D721Med (cell line): ENCODE data around the gene TMEM45B.
"Not testable (repeated sequence)": the region's sequence is repeated elsewhere in the genome, so short reads cannot be mapped to it uniquely, and the experiment has no call there.

ENCODE experiments used
- DNase-seq: peaks from one replicate; pipeline ENCODE4 v3.0.0; 2011; ENCODE audit warnings: low spot score; ENCODE audit not compliant: insufficient read length
- FAIRE-seq: peaks from 2 replicates; lab custom pipeline; 2011; peaks lifted over from hg19 to GRCh38; lab: Jason Lieb, UNC
- TF ChIP-seq, protein P1 (sequence below): IDR thresholded peaks from 2 replicates; pipeline ENCODE4 v1.5.1; 2012; ENCODE audit warnings: mild to moderate bottlenecking, control low read depth; ENCODE audit not compliant: insufficient read depth; ENCODE audit errors: missing control alignments

The TMEM45B gene

DNA sequence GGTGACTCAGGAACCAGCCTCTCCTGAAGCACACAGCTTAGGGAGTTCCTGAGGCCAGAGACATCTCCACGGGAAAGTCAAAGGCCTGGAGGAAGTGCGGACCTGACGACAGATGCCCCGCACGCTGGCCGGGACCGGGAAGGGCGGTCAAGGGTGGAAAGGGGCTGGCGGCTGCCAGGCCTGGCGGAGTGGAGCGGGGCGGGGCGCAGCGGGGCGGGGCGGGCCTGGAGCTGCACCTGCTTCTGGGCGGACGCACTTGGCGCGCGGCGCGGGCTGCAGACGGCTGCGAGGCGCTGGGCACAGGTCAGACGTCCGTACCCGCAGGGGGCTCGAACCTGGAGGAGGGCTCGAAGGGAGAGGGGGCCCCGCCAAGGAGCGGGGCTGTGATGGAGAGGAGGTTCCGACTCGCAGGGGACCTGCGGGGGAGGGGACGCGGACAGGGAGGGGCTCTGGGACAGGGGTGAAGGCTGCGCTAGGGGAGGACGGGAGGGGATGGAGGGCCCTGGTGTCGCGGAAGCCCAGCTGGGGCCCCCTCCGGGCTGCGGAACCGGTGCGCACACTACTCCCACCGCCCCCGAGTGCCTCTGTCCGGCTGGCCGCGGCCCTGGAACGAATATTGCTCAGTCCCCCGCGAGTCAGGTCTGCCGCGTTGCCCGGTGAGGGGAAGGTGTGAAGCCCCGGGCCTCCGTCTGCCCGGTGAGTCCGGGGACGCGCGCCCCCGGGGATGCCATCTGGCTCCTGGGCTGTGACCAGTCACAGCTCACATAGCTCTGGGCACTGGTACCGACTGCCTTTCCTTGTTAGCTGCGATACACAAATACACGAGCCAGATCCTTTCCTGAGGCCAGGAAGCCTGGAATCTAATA, at the start of gene TMEM45B:
TSS of gene TMEM45B (plus strand) at position 253 of the 866 bp plus-strand sequence. CDS start 36,635 bp downstream, outside the sequence.
- TF ChIP-seq, protein P1, sequence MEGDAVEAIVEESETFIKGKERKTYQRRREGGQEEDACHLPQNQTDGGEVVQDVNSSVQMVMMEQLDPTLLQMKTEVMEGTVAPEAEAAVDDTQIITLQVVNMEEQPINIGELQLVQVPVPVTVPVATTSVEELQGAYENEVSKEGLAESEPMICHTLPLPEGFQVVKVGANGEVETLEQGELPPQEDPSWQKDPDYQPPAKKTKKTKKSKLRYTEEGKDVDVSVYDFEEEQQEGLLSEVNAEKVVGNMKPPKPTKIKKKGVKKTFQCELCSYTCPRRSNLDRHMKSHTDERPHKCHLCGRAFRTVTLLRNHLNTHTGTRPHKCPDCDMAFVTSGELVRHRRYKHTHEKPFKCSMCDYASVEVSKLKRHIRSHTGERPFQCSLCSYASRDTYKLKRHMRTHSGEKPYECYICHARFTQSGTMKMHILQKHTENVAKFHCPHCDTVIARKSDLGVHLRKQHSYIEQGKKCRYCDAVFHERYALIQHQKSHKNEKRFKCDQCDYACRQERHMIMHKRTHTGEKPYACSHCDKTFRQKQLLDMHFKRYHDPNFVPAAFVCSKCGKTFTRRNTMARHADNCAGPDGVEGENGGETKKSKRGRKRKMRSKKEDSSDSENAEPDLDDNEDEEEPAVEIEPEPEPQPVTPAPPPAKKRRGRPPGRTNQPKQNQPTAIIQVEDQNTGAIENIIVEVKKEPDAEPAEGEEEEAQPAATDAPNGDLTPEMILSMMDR: no peak
- FAIRE-seq (no peak), DNase-seq (no peak)

DNA sequence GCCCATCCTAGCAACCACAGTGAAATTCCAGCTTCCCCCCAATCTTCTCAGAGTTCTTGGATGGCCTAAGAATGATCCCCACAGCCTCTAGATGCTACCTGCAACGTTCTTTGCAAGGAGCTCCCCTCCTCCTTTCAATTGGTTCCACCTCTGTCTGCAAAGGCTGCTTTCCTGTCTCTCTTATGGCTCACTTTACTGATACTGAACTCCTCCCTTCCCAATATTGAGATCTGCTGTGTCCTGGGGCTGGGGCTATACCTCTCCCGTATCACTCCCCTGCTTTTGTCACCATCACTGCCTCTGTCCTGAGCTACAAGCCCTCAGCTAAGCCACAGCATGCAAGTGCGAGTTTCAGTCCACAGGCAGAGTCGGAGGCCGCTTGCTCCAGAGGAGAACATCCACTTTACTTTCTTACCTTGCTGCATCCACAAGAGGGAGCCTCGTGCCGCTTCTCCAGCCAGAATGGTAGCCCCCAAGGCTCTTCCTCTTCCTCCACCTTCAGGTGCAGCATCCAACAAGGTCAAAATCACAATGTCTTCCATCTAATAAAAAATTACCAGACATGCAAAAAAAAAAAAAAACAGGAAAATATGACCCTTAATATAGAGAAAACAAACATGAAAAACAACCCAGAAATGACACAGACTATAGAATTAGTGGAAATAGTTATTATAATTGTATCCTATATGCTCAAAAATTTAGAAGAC, 48.6 kb upstream of the TMEM45B start:
- no peak for DNase-seq
- FAIRE-seq: no peak
- TF ChIP-seq, protein P1: peak; percentile 53

DNA sequence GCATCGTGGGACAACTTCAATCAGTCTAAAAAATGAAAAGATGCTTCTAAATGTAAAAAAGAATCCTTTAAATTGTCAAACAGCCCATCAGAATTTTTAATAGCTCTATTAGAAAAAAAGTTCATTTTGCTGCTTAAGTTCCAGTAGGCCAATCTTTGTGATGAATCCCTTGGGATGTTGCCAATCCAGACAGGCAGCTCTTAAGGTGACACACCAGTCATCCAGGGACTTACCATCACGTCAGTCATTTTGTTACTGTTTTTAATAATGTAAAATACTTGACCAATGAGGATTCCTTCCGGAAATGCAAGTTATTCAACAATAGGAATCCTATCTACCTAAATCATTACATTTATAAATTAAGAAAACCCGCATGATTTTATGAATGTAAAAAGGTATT, 47.8 kb upstream of the TMEM45B start:
- TF ChIP-seq, protein P1: no peak
- no peak for FAIRE-seq
- DNase-seq: no peak

DNA sequence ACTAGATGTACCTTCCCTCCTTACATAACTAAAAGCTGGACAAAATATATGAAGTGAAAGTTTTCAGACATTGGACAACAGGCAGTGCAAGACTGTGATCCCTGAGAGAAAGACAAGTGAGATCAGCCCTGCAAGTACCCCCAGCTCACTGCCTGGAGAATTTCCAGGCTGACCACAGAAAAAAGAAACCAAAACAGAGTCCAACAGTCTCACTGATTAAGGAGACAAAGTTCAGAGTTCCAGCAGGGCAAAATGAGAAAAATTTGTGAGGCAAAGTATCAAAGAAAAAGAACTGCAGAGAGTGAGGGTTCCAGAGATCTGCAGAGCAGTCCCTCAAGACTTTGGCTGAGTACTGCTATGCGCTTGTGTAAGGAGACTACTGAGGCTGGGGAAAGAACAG, 47.3 kb upstream of the TMEM45B start:
- FAIRE-seq (no peak), DNase-seq (no peak)
- TF ChIP-seq, protein P1: no peak

DNA sequence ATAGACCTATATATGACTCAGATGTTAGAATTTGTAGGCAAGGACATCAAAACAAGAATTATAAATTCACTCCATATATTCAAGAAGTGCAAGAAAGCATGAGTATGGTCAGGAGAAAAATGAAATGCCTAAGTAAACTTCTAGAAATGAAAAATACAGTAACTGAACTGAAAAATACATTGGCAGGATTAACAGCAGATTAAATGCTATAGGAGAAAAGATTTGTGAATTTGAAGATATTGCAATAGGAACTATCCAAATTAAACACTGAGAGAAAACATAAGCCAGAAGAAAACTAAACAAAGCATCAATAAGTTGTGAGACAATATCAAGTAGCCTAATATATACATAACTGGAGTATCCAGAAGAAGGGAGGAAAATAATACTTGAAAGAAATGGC, 46.6 kb upstream of the TMEM45B start:
- no peak for DNase-seq
- TF ChIP-seq, protein P1: no peak
- no peak for FAIRE-seq

DNA sequence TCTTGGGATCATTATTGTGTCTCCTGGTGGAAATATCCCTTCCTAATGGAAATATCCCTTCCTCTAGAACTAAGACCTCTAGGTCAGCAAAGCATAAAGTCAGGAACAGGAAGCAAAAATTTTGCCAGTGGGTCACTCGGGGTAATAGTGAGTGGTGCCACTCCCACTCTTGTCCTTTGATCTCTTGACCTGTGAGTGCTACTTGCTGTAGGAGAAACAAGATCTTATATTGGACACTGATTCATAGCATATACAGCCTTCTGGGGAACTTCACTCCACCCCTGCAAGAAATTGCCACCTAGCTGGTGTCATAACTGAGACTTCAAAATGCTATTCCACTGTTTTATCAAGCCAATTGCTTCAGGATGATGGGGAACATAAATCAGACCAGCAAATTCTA, 44.7 kb upstream of the TMEM45B start:
- DNase-seq (no peak), FAIRE-seq (no peak)
- TF ChIP-seq, protein P1: no peak

DNA sequence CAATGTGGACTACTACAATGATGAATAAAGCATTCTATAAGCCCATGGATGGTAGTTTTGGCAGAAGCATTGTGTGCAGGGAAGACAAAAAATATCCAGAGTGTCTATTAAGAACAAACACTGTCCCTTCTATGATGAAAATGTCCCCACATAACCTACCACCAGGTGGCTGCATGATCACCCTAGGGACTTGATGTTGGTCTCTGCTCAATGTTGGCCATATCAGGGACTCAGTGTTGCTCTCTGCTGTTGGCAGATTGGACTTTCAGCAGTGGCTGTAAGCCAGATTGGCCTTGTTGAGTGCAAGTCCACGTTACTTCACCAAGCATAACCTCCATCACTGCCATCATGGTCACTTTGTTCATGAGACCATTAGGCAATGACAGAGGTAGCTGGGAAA, 44.2 kb upstream of the TMEM45B start:
- not testable (repeated sequence) for FAIRE-seq, DNase-seq
